ENCODE data around the gene MRGPRX1.
"Not testable (repeated sequence)": the region's sequence is repeated elsewhere in the genome, so short reads cannot be mapped to it uniquely, and the experiment has no call there.

DNA sequence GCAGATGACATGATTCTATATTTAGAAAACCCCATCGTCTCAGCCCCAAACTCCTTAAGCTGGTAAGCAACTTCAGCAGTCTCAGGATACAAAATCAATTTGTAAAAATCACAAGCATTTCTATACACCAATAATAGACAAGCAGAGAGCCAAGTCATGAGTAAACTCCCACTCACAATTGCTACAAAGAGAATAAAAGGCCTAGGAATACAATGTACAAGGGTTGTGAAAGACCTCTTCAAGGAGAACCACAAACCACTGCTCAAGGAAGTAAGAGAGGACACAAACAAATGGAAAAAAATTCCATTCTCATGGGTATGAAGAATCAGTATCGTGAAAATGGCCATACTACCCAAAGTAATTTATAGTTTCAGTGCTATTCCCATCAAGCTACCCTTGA, 13.8 kb downstream of the MRGPRX1 start:
- TF ChIP-seq YY1 (IDR thresholded peaks at IDR 0.05; ENCODE audit: insufficient read depth, insufficient read length); SUZ12 (IDR thresholded peaks at IDR 0.05; ENCODE audit: extremely low read depth, insufficient read depth, insufficient read length): not testable (repeated sequence)

Data from NT2/D1 (cell line).